Measurements from ENCODE around the gene P2RX5.

- TF ChIP-seq CTCF (IDR thresholded peaks at IDR 0.05) (no peak), ZFX (IDR thresholded peaks at IDR 0.05; ENCODE audit: borderline replicate concordance) (no peak)
These were observed 729 bp downstream of the P2RX5 start for GRCh38 chr17:3695129-3695722.
